Suprapubic skin (tissue), 3 donors: ENCODE data around the gene TMEM151A.

ENCODE experiments used
- CTCF ChIP-seq, 2 donors: fragments of 200-600 bp in 1 of 2; fragments of 450-650 bp in 1 of 2; sonication (generic) in 1 of 2; IDR thresholded peaks; one replicate each; pipeline ENCODE4 v1.5.1; 2016 to 2019; ENCODE audit warnings: antibody characterized with exemption in 2 of 2, mild to moderate bottlenecking in 1 of 2, moderate library complexity in 1 of 2
- EP300 ChIP-seq: sonication (generic); formaldehyde crosslinking; IDR thresholded peaks from one replicate; pipeline ENCODE4 v1.6.1; 2017; ENCODE audit warnings: antibody characterized with exemption

- TF ChIP-seq CTCF (IDR thresholded peaks at IDR 0.05) (no peak), EP300 (no peak)
Measured at GRCh38 chr11:66281776-66282467, 9.8 kb upstream of the TMEM151A start.
